GM18517 (cell line): Measurements from ENCODE around the gene LSS.
"Not testable (repeated sequence)": the region's sequence is repeated elsewhere in the genome, so short reads cannot be mapped to it uniquely, and the experiment has no call there.

Experiments
- ATAC-seq: cut with Tn5 transposase; IDR thresholded peaks from one replicate; pipeline ENCODE4 v1.9.1; 2021; ENCODE audit warnings: mild to moderate bottlenecking, moderate library complexity; ENCODE audit not compliant: unreplicated experiment

LSS gene

DNA sequence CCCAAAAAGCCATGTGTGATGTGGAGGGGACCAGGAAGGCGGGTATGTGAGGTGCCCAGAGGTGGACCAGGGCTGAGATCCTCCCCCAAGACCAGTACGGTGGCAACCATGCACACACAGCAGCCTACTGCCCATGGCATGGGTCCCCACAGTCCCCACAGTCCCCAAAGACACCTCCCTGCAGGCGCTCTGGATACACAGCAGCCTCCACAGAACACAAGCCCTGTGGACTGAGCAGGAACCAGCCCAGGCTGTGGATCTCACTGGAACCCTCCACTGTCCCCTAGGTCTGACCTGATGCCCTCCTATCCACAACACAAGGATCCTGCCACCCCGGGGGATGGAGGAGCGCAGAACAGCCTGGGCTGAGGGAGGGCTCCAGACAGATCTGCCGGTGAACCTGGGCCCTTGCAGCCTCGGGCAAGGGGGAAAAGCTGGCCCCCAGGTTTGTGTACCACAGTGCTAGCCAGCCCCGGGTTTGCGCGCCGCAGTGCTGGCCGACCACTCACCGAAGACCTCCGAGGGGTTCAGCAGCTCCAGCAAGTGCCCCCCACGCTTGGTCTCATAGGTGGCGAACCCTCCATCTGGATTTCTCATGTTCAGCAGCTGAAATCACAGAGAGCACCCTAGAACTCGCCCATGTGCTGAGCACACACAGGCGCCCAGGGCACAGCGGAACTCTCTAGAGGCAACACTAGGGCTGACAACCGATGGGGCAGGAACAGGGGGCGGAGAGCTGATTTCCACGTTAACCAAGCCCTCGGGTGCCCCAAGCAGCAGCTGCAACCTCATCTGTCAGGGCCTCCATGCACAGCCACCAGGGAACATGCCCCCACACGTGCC, 22.2 kb downstream of the LSS start:
- no peak for ATAC-seq

DNA sequence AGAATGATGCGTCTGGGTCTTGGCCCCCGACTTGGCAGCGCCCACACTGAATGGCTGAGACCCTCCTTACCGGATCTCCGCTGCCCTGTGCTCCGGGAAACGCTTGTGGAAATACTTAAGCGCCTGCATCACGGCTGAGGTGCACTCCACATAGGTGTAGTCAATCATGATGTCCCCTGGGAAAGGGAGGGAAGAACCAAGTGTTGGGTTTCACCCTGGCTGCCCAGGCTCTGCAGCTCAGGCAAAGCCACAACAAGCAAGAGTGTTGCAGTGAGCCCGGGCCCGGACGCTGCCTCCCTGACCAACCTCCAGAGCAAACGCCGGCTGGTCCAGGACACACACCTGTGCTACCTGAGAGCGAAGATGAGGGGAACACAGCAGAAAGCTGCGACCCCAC, 22.8 kb downstream of the LSS start:
- no peak for ATAC-seq

DNA sequence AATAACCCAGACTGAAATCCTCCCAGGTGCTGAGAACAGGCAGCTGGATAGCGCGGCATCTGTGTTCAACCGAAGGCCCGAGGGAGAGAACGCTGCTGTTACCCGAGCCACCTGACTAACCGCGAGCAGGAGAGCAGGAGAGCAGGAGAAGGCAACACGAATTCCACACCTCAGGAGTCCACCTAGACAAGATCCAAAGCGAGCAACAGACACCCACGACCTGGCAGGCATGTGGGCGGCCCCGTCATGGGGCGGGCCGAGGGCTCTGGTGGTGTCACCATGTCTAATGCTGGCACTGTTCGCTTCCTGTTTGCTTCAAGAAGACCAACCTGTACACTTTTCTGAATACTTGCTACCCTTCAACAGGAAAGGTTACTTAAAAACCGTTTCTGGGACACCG, 23.4 kb downstream of the LSS start:
- no peak for ATAC-seq

DNA sequence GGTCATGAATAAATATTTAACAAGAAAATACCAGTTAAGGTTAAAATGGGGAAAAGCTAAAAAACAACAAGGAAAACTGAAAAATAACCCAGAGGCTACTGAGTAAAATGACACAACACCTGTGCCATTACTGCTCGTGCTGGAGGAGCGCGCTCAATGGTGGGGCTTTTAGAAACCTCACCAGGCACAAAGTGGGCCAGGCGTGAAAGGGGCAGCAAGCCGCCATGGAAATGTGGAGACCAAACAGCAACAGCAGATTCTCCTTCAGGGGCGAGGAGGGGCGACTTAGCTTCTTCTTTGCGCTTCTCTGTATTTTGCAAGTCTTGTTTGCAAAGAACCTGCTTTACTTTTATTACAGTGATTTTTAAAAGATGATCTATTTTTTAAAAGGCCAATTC, 25.4 kb downstream of the LSS start:
- no peak for ATAC-seq

DNA sequence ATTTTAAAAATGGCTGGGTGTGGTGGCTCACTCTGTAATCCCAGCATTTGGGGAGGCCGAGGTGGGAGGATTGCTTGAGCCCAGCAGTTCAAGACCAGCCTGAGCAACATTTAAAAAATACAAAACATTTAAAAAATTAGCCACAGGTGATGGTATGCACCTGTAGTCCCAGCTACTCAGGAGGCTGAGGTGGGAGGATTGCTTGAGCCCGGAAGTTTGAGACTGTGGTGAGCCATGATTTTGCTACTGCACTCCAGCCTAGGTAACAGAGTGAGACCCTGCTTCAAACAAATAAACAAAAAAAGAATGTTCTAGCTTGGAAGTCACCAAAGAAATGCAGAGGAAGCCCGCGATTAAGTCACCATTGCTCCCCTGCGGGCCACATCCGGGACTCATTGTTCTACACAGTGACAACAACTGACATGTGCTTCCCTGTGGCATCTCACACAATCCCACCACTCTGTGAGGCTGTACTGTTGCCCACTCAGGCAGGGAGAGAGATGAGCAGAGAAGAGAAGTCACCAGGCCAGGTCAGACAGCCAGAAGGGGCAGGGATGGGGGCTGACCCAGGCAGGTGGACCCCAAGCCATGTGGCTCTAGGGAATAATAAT, 25.9 kb downstream of the LSS start:
- no peak for ATAC-seq

DNA sequence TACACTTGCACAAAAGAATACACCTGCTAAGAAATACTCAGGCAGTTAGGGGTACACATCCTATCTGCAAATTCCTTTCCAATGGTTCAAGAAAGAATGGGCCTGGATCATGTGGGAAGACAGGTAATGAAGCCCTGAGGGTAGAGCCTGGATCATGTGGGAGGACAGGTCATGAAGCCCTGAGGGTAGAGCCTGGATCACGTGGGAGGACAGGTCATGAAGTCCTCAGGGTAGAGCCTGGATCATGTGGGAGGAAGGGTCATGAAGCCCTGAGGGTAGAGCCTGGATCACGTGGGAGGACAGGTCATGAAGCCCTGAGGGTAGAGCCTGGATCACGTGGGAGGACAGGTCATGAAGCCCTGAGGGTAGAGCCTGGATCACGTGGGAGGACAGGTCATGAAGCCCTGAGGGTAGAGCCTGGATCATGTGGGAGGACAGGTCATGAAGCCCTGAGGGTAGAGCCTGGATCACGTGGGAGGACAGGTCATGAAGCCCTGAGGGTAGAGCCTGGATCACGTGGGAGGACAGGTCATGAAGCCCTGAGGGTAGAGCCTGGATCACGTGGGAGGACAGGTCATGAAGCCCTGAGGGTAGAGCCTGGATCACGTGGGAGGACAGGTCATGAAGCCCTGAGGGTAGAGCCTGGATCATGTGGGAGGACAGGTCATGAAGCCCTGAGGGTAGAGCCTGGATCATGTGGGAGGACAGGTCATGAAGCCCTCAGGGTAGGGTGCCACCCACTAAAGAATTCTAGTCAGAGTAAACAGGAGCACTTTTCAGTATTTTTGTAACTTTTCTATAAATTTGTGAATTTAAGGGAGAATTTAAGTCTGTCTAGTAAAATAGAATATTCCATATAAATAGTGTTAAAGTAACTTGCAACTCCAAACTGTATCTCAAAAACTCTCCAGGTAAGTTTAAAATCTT, 27.4 kb downstream of the LSS start:
- not testable (repeated sequence) for ATAC-seq

DNA sequence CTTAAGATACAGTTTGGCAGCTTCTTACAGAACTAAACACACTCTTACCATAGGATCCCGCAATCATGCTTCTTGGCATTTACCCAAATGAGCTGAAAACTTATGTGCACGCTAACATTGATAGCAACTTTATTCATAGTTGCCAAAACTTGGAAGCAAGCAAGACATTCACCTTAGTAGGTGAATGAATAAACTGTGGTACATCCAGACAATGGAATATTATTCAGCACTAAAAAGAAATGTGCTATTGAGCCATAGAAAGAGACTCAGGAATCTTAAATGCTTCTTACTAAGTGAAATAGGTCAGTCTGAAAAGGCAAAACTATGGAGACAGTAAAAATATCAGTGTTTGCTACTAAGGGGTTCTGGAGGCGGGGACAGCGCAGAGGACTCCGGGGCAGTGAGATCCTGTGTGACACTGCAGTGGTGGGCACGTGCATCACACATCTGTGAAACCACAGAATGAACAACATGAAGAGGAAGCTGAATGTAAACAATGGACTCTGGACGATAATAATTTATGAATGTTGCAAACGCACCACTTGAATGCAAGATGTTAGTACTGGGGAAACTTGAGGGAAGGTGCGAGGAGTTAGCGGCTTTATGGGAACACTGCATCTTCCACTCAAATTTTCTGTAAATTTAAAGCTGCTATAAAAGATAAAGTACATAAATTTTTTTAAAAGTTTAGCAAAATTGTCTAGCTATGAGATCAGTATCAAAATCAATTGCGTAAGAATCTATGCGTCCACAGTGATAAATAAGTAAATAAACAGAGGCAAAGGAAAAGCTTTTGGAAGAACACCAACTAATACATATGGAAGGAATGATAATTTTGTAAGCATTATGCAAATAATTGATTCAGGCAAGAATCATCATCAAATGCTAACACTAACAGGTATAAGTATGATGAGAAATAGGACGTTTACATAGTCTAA, 28.9 kb downstream of the LSS start:
- ATAC-seq: no peak

DNA sequence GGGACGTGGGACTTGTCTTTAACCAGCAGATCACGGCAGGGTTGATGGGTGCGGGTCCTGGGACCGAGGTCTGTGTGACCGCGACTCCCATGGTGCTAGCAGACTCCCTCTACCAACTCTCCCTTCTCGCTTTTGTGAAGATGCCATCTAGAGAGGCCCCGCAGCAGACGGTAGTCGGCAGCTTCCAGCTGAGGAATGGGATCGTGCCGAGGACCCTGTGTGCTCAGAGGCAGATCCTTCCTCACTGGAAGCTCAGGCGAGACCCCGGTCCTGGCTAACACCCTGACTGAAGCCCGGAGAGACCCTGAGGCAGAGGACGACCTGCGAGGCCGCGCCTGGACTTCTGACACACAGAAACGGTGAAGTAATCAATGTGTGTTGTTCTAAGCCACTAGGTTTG, 31.8 kb downstream of the LSS start:
- ATAC-seq: no peak

DNA sequence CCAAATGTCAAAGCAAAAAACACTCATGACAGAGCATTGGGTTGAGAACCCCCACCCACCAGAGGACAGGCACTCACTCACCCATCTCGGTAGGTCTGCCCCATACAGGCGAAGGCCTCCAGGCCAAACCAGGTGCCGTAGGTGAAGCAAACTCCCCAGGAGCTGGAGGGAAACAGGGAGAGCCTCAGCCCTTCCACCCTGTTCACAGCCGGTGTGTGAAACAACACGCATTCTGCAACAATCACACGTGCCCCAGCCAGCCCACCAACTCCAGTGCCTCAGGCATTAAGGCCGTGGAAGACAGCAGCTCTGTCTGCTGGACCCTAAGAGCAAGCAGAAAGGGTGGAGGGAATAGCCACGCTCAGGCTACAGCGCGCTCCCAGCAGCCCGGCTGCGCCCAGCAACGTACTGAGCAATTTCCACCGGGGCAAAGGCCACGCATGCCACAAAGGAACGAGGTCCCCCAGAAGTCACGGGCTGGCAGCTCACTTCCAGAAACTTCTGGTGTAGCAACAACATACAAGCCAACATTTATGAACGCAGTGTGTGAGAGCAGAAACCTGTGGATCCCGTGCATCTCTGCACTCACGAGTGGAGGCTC, 32.9 kb downstream of the LSS start:
- no peak for ATAC-seq

DNA sequence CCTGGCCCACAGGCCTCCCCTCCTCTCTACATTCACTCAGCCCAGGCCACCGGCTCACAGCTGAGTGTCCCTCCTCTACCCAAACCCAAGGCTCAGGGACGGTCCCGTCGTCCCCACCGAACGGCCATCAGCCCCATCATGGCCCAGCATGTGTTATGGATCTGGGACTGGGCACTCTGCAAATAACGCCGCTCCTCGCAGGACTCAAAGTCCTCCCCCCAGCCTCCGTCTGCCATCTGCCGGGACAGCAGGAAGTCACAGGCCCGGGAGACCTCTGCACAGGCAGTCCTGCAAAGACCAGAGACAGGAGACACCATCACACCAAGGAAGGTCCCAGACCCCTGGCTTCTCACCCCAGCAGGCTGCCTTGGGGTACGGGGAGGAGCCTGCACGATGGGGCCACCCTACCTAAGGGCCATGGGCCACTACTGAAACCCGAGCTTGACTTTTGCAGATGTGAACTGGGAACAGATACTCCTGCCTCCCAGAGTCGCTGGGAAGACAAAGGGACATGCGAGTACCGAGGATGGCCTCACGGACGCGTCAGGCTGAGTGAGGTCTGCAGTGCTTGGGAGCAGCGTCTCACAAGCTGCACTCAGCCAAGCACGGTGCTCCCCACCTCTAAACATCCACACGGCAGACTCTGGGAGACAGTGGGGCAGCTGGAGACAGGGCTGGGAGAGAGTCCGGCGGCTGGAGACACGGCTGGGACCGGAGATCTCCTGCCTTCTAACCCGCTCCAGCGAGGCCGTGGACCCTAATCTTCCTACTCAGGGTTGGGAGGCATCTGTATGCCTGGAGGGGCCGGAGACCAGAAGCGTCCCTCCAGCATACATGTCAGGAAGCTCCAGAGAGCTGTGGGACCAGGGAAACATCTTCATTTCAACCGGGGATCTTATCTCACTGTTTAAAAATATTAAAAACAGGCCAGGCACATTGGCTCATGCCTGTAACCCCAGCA, 33.9 kb downstream of the LSS start:
- no peak for ATAC-seq

DNA sequence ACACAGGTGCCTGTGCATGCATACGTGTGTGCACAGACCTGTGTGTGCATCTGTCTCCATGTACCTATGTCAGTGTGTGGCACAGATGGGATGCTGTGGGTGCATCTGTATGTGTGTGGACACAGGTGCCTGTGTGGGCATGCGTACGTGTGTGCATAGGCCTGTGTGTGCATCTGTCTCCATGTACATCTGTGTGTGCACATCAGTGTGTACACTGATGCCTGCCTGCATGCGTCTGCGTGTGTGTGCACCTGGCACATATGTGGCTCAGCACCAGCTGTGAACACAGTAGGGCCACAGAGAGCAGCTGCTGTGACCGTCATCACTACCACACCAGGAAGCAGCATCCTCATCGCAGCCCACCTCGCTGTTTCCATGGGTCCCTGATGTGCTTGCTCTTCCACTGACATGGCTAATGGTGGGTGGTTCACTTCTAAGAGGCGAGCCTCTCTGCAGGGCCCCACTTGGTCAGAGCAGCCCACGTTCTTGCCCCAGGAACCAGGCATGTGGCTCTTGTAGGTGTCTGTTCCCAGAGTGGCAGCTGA, 34.7 kb downstream of the LSS start:
- no peak for ATAC-seq

DNA sequence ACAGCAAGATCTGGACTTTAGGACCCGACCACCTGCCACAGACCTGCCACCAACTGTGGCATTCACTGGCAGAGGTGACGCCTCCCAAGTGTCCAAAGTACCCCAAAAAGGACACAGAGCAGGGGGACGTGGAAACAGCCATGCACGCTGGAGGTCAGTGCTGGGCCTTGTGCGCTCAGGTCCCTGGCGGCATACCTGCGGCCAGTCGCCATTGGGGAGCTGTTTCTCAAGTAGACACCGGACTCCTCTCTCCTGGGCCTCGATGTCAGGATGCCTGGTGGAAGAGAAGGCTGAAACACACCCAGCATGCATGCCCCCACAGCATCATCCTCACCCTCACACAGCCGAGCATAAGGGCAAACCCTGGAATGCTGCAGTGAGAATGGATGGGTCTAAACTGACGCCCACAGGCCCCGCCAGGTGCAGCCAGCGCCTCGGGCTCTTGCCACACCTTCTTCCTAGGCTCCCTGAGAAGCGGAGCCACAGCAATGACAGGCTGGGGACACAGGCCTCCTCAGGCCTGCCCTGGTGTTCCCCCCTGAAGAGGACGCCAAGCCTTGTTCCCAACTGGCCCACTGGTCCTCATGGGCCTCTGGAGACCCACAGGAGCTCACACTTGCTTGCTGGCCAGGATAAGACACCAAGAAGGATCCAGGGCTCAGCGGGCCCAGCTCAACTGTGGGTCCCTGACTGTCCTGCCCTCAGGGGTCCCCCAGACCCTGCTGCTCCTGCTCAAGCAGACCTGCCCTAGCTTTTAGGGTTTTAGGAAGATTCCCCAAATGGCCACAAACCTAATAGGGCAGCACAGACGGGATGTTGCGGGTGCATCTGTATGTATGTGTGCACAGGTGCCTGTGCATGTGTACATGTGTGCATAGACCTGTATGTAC, 36.6 kb downstream of the LSS start:
- no peak for ATAC-seq

DNA sequence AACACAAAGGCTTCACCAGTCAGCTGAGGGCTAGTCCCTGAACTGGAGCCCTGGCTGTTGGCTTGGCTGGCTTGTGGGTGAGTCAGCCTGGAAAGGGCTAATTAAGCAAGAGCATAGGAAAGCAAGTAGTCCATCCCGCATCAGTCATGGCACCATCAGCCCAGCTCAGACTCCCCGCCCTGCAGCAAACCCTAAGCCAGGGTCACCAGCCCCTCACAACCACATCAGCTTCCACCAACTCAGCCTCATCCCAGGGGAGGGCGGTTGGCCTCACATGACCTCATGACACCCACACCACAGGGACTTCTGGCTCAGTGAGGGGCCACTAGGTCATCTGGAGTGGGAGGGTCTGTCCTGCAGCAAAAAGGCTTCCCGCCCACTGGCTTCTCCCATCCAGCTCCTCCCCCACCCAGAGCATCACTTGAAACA, 37.3 kb downstream of the LSS start:
- no peak for ATAC-seq

DNA sequence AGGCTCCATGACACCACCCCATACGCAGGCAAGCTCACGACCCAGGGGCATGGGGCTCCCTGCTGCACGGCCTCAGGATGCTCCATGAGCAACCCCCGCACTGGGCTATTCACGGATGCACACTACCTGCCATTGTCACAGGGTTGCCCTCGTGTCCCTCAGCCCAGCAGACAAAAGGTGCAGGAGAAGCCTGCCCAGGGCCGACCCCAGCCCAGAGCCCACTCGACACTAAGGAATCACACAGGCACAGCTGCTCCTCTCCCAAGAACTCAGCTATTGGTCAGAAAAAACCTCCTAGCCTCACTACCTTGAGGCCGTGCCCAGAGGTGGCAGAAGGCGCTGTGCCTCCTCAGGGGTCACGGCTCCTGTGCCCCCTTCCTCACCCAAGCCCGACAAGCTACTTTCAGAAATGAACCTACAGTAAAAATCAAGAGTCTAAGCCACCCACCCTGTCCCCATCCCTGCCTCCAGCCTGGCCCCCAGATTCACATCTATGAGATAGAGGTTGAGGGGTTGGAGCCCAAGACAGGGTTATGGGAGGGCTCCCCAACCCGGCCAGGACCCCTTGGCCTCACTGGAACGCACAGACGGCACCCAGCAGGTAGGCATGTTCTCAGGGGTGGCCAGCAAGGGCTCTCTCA, 38.0 kb downstream of the LSS start:
- no peak for ATAC-seq

DNA sequence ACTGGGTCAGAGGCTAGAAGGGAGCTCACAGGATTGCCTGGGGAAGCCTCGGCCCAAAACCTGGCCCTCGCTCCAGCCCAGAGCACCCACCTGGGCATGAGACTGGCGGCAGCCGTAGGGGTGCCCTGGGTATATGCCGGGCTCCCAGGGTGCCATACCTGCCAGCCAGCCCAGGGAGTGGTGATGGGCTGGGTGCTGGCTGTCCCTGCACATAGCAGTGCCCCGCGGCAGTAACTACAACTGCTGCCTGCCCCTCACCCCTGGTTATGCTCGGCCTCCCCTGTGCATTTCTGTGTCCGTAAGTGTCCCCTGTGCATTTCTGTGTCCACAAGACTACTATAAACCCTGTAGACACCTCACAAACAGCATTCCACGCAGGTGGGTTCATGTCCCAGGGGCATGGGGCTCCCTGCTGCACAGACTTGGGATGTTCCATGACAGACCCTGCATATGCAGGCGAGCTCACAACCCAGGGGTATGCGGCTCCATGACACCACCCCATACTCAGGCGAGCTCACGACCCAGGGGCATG, 38.5 kb downstream of the LSS start:
- ATAC-seq: no peak

DNA sequence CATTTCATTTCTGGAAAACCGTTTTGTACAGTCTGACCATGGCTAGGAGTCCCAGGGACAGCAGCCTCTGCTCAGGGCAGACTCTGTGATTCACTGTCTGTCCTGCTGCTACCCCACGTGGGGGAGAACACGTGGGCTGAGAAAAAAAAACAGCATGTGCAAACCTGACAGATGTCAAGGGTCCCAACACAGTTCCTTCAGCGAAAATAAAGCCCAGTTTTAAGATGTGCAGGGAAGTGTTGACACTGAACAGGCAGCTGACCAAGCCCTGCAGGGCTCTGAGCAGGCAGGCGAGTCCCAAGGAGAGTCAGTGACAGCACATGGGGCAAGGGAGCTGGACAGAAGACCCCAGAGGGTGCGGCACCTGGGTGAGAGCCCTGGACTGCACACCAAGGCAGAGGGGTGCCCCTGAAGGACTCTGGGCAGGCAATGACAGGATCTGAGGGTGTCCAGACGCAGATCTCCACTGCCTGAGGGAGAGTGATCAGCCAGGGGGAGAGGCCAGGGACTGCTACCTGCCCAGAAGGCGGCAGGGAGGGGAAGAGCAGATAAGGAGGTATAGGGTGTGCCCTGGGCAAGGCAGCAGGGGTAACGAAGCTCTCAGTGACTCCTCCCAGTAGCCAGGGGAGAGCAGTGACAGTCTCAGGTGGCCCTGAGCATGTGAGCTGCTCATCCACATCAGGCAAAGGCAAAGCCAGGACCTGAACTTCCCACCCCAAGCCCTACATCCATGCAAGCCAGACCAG, 39.2 kb downstream of the LSS start:
- ATAC-seq: no peak
